Gastrocnemius medialis (tissue), 4 donors: ENCODE results near the gene AEBP1.

Experiments
- CTCF ChIP-seq, 5 experiments: fragments of 450-650 bp in 3 of 5; fragments of 200-600 bp in 2 of 5; sonication (generic) in 2 of 5; IDR thresholded peaks in 4 of 5; conservative IDR thresholded peaks in 1 of 5; 1 replicate in 4 of 5; 2 replicates in 1 of 5; pipeline ENCODE4 v1.5.1; 2016 to 2019; ENCODE audit warnings: antibody characterized with exemption in 5 of 5, mild to moderate bottlenecking in 3 of 5, moderate library complexity in 3 of 5
- POLR2A ChIP-seq, 2 donors: fragments of 450-650 bp; IDR thresholded peaks; one replicate each; pipeline ENCODE4 v1.6.1; 2017; ENCODE audit warnings: antibody characterized with exemption in 2 of 2, mild to moderate bottlenecking in 2 of 2, moderate library complexity in 2 of 2

GRCh38 chr7:44062180-44062902, 41.8 kb upstream of the AEBP1 start:
- TF ChIP-seq POLR2A (IDR thresholded peaks at IDR 0.05) (no peak), CTCF (IDR thresholded peaks at IDR 0.05 in 4 of 5, conservative IDR thresholded peaks at IDR 0.05 in 1 of 5) (no peak)
